Measurements from ENCODE around the gene ABAT. TPM values are rescaled to one million over a fixed set of nuclear protein-coding genes. Genes with fewer than 3 reads are reported as not detected.

ABAT gene
- total and polyA plus RNA-seq, 2 of the 8 experiments (the other 6 are each of a cell fraction or from before 2014, with no cell fraction given), result 6.4 to 8.4 TPM

DNA sequence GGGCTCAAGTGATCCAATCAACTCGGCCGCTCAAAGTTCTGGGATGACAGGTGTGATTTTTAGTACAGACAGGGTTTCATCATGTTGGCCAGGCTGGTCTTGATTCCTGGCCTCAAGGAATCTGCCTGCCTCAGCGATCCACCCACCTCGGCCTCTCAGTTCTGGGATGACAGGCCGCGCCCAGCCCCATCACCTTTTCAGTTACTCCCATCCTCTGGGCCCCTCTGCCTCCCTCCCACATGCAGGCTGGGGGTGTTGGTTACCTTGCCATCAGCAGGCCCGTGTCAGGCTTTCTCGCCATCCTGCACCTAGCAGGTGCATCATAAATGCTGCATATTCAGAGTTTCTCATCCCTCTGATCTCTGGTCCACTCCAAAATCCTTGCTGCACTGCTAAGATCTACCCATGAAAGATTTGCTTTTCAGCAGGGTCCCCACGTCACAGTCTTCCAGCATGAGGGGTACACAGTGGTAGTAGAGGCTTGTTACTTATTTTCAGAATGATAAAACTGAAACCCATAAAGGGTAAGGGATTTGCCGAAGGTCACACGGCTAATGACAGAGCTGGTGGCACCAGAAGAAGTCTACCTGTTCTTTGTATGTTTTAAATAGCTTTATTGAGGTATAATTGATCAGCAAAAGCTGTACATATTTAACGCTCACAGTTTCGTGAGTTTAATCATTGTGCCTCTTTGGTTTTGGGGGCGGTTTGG, 139.8 kb downstream of the ABAT start:
- no peak overlapping the region for H2BK15ac ChIP-seq (ENCODE audit: low read length)
- H3K18ac ChIP-seq (ENCODE audit: extremely low read depth, low read length), result no peak overlapping the region
- H3K79me2 ChIP-seq (ENCODE audit: control insufficient read depth in 1 of 2, insufficient read depth in 2 of 2, low read length in 2 of 2), result no peaks in the 10 kb centered on the region
- H3K27ac ChIP-seq (ENCODE audit: low read depth, low read length), result no peak overlapping the region
- ChIA-PET POLR2A (ENCODE audit: partially characterized antibody) (no interaction called here), CTCF (ENCODE audit: partially characterized antibody) (interaction anchor here (1.0 kb wide), 1 partner anchor 165 kb away, joined by 3 read pairs; no protein-coding TSS in a partner anchor)
- peaks cover 26 to 79% (median 57%) of the 10 kb centered on the region in 4 experiments for H3K36me3 ChIP-seq (ENCODE audit: control insufficient read depth in 2 of 4, insufficient read depth in 4 of 4, low read length in 3 of 4)
- H3K4me2 ChIP-seq (ENCODE audit: insufficient read depth in 1 of 2, low read depth in 2 of 2, low read length in 2 of 2), result no peak overlapping the region
- peaks cover 0 to 5% of the 10 kb centered on the region in 2 experiments for H4K20me1 ChIP-seq (replicated peaks in 1 of 2; ENCODE audit: control insufficient read depth in 1 of 2, insufficient read depth in 2 of 2, low read length in 2 of 2)
- no peak overlapping the region for H3K56ac ChIP-seq (replicated peaks; ENCODE audit: insufficient read length, low read depth, low read length)
- 91% methylated on average over 14 of the region's 14 CpGs; no CpG with 5 or more reads in 1 of the 2 experiments for WGBS, 2 experiments (ENCODE audit: extremely low coverage in 1 of 2, insufficient coverage in 1 of 2, insufficient read length in 1 of 2, insufficient replicate concordance in 2 of 2, low coverage in 1 of 2, low lambda C conversion rate in 2 of 2, missing lambda C conversion rate in 1 of 2)
- DNase-seq (ENCODE audit: low read depth in 1 of 2, low spot score in 2 of 2), result no peak
- H3K4me1 ChIP-seq (replicated peaks in 1 of 4; ENCODE audit: control insufficient read depth in 3 of 4, insufficient read depth in 4 of 4, low read length in 3 of 4), result no peaks in the 10 kb centered on the region
- no peak overlapping the region for H4K91ac ChIP-seq (replicated peaks; ENCODE audit: insufficient read length, low read length)
- FAIRE-seq, result no peak
- no peak overlapping the region for H3K23ac ChIP-seq (ENCODE audit: insufficient read length)
- no peak overlapping the region for H2BK20ac ChIP-seq (ENCODE audit: low read length)
- no peaks in the 10 kb centered on the region for H3K9me3 ChIP-seq (ENCODE audit: insufficient read depth in 2 of 2, low read depth in 1 of 2, low read length in 1 of 2)
- no peak overlapping the region for H4K5ac ChIP-seq (ENCODE audit: insufficient read length, low read depth, low read length)
- no peak overlapping the region for H2AK5ac ChIP-seq (ENCODE audit: low read depth, low read length)
- no peak overlapping the region for H4K8ac ChIP-seq (ENCODE audit: extremely low read depth, insufficient read depth, low read length)
- no peaks in the 10 kb centered on the region for H3K23me2 ChIP-seq (ENCODE audit: low read depth, low read length)
- no peak overlapping the region for H2BK12ac ChIP-seq (ENCODE audit: low read depth, low read length)
- no peaks in the 10 kb centered on the region for H3K79me1 ChIP-seq (ENCODE audit: low read depth, low read length)
- H3K9ac ChIP-seq (replicated peaks in 1 of 4; ENCODE audit: extremely low read depth in 1 of 4, low read depth in 3 of 4, low read length in 3 of 4), result no peak overlapping the region
- no peak overlapping the region for H2BK120ac ChIP-seq (replicated peaks; ENCODE audit: low read depth, low read length)
- H2AFZ ChIP-seq (ENCODE audit: low read length), result no peak overlapping the region
- no peak overlapping the region for H3K4me3 ChIP-seq (ENCODE audit: extremely low read depth in 1 of 4, insufficient read depth in 2 of 4, low read depth in 3 of 4, low read length in 4 of 4)
- H2BK5ac ChIP-seq (ENCODE audit: low read depth, low read length), result no peak overlapping the region
- H3K27me3 ChIP-seq (replicated peaks in 1 of 4; ENCODE audit: control insufficient read depth in 3 of 4, extremely low read depth in 1 of 4, insufficient read depth in 3 of 4, low read length in 3 of 4), result no peaks in the 10 kb centered on the region
- TF ChIP-seq HDAC6 (IDR thresholded peaks at IDR 0.05; ENCODE audit: low read depth, low read length) (no peak), KDM4A (IDR thresholded peaks at IDR 0.05; ENCODE audit: low read depth, low read length, severe bottlenecking) (no peak)
- no peak overlapping the region for H3K4ac ChIP-seq (replicated peaks; ENCODE audit: insufficient read length, low read depth, low read length)
- no peak overlapping the region for H3K14ac ChIP-seq (ENCODE audit: insufficient read length)
